ENCODE results near the gene CADM3. TPM values are rescaled to one million over a fixed set of nuclear protein-coding genes. Genes with fewer than 3 reads are reported as not detected.

CADM3 gene
- total RNA-seq, 2 experiments from 2014 or later = not detected

DNA sequence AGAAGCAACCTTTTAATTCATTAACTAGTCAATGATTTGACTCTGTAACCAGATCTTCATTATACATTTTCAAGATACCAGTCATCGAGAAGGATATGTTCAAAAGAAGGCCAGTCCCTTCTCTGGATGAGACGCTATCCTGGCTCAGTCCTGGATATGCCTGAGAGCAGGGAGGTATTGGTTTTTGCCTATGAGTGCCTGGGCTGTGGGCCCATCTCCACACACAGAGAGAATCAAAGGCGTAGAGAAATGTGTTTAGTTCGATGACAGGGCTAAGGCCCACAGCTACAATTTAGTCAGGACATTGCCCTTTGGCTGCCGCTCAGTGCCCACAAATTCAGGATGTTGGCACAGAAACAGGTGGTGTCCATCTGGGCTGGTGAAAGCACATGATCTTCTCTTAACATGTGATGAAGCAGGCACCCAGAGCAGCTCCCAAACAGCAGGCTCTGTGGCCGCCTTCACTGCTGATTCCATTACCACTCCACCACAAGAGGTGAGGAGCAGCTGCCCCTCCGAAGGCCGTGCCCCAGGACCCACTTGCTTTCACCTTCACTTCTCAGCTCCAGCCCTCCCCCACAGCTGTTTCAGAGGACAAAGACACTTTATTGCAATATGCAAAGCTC, 58.0 kb downstream of the CADM3 start:
- no peak overlapping the region for H2AFZ ChIP-seq (ENCODE audit: low read length)
- no peak overlapping the region for H3K27ac ChIP-seq (ENCODE audit: low read depth, low read length, poor library complexity, severe bottlenecking)
- H3K9me3 ChIP-seq (ENCODE audit: low read length) = no peaks in the 10 kb centered on the region
- H3K36me3 ChIP-seq (ENCODE audit: insufficient read depth, low read length) = no peaks in the 10 kb centered on the region
- no peak overlapping the region for H3K4me2 ChIP-seq (ENCODE audit: low read length)
- H4K20me1 ChIP-seq (ENCODE audit: insufficient read depth, low read length) = no peaks in the 10 kb centered on the region
- DNase-seq (ENCODE audit: low spot score) = no peak
- BruUV-seq (replicated peaks) = no TSS peak
- POLR2A ChIA-PET = interaction anchor here (0.6 kb wide), 1 partner anchor 10 kb away, joined by 3 read pairs; no protein-coding TSS in a partner anchor
- H3K79me2 ChIP-seq (ENCODE audit: insufficient read depth, low read depth, low read length) = no peaks in the 10 kb centered on the region
- intact Hi-C loops (cut with micrococcal nuclease; ENCODE audit: unreplicated experiment) = no loop called here
- CTCF ChIA-PET (ENCODE audit: unreplicated experiment) = no interaction called here
- H3K9me2 ChIP-seq (ENCODE audit: insufficient read depth, low read length) = no peaks in the 10 kb centered on the region
- no peaks in the 10 kb centered on the region for H3K4me1 ChIP-seq (ENCODE audit: insufficient read depth, low read length, poor library complexity, severe bottlenecking)
- H3K4me3 ChIP-seq (ENCODE audit: low read depth, low read length, poor library complexity, severe bottlenecking) = no peak overlapping the region
- TF ChIP-seq, protein P1, sequence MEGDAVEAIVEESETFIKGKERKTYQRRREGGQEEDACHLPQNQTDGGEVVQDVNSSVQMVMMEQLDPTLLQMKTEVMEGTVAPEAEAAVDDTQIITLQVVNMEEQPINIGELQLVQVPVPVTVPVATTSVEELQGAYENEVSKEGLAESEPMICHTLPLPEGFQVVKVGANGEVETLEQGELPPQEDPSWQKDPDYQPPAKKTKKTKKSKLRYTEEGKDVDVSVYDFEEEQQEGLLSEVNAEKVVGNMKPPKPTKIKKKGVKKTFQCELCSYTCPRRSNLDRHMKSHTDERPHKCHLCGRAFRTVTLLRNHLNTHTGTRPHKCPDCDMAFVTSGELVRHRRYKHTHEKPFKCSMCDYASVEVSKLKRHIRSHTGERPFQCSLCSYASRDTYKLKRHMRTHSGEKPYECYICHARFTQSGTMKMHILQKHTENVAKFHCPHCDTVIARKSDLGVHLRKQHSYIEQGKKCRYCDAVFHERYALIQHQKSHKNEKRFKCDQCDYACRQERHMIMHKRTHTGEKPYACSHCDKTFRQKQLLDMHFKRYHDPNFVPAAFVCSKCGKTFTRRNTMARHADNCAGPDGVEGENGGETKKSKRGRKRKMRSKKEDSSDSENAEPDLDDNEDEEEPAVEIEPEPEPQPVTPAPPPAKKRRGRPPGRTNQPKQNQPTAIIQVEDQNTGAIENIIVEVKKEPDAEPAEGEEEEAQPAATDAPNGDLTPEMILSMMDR (conservative IDR thresholded peaks at IDR 0.05; ENCODE audit: low read length) = no peak
- TF ChIP-seq EZH2phosphoT487 (IDR thresholded peaks at IDR 0.05; ENCODE audit: borderline replicate concordance, low read depth, low read length) = no peak

DNA sequence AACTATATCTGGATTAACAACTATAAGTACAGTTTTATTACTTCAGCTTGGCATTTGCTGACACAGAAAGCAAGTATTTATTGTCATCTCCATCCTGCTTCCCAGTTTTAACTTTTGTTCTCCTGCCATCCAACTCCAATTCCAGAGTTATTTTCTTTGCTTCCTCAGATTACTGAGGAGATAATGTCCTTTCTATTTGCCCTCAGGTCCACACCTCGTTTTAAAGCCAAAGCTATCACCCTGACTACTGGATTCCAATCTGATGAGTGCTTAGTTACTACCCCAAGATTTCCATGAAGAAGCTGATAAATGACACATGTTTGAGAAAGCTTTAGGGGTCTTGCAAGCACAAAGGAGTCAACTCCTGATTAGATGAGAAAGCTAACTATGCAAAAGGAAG, 58.5 kb downstream of the CADM3 start:
- ChIA-PET CTCF (ENCODE audit: unreplicated experiment) (no interaction called here), POLR2A (no interaction called here)
- no peak for TF ChIP-seq EZH2phosphoT487 (IDR thresholded peaks at IDR 0.05; ENCODE audit: borderline replicate concordance, low read depth, low read length)
- TF ChIP-seq, protein P1 (conservative IDR thresholded peaks at IDR 0.05; ENCODE audit: low read length) = no peak
- intact Hi-C loops (cut with micrococcal nuclease; ENCODE audit: unreplicated experiment) = no loop called here
- no peak for DNase-seq (ENCODE audit: low spot score)
- Histone ChIP-seq H2AFZ (ENCODE audit: low read length) (no peak overlapping the region), H3K4me1 (ENCODE audit: insufficient read depth, low read length, poor library complexity, severe bottlenecking) (no peaks in the 10 kb centered on the region), H3K4me3 (ENCODE audit: low read depth, low read length, poor library complexity, severe bottlenecking) (no peak overlapping the region), H3K4me2 (ENCODE audit: low read length) (no peak overlapping the region), H3K36me3 (ENCODE audit: insufficient read depth, low read length) (no peaks in the 10 kb centered on the region), H4K20me1 (ENCODE audit: insufficient read depth, low read length) (no peaks in the 10 kb centered on the region), H3K9me2 (ENCODE audit: insufficient read depth, low read length) (no peaks in the 10 kb centered on the region), H3K79me2 (ENCODE audit: insufficient read depth, low read depth, low read length) (no peaks in the 10 kb centered on the region), H3K9me3 (ENCODE audit: low read length) (no peaks in the 10 kb centered on the region), H3K27ac (ENCODE audit: low read depth, low read length, poor library complexity, severe bottlenecking) (no peak overlapping the region)
- no TSS peak for BruUV-seq (replicated peaks)

DNA sequence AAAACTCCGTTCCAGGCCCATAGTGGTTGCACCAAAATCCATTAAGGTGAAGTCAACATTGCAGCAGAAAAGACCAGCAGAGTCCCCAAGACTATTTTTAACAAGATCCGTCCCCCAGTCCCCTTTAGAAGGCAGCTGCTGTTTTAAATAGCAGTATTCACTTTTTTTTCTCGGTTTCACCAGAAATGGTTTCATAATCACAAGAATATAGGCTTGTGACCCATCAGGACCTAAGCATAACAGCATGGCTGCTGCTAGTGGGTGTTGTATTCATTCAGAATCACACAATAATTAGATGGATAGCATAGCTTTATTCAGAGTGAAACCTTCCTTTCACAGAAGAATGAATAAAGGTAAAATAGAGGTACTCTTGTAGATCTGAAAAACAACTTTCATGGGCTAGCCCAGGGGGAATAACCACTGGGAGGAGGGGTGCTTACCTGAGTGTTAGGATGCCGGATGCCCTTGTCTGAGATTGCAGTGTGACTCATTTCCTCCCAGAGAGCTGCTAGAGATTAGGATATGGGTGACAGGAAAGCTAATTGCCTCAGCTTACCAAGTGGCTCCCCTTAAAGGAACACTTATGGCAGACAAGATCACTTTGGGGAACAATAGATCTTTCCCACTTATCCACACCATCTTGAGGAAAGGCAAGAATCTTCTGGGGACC, 68.3 kb downstream of the CADM3 start:
- DNase-seq (ENCODE audit: low spot score) = no peak
- POLR2A ChIA-PET = no interaction called here

More for the DNA sequence above, 68.3 kb downstream of the CADM3 start:
- no peaks in the 10 kb centered on the region for H4K20me1 ChIP-seq (ENCODE audit: insufficient read depth, low read length)
- H3K79me2 ChIP-seq (ENCODE audit: insufficient read depth, low read depth, low read length) = no peaks in the 10 kb centered on the region
- H3K36me3 ChIP-seq (ENCODE audit: insufficient read depth, low read length) = no peaks in the 10 kb centered on the region
- no peak overlapping the region for H3K4me3 ChIP-seq (ENCODE audit: low read depth, low read length, poor library complexity, severe bottlenecking)
- H3K27ac ChIP-seq (ENCODE audit: low read depth, low read length, poor library complexity, severe bottlenecking) = no peak overlapping the region
- intact Hi-C loops (cut with micrococcal nuclease; ENCODE audit: unreplicated experiment) = no loop called here
- no peaks in the 10 kb centered on the region for H3K9me2 ChIP-seq (ENCODE audit: insufficient read depth, low read length)
- CTCF ChIA-PET (ENCODE audit: unreplicated experiment) = no interaction called here
- no TSS peak for BruUV-seq (replicated peaks)
- H3K4me1 ChIP-seq (ENCODE audit: insufficient read depth, low read length, poor library complexity, severe bottlenecking) = no peaks in the 10 kb centered on the region
- no peak for TF ChIP-seq EZH2phosphoT487 (IDR thresholded peaks at IDR 0.05; ENCODE audit: borderline replicate concordance, low read depth, low read length)
- TF ChIP-seq, protein P1 (conservative IDR thresholded peaks at IDR 0.05; ENCODE audit: low read length) = no peak
- H2AFZ ChIP-seq (ENCODE audit: low read length) = no peak overlapping the region
- no peak overlapping the region for H3K4me2 ChIP-seq (ENCODE audit: low read length)
- H3K9me3 ChIP-seq (ENCODE audit: low read length) = no peaks in the 10 kb centered on the region

Measured in OCI-LY7 (cell line).